Lung (tissue), 12 donors: ENCODE results near the gene MAT2A. TPM values are rescaled to one million over a fixed set of nuclear protein-coding genes. Genes with fewer than 3 reads are reported as not detected.
A peak's percentile ranks its signal among the peaks of the same experiment; 100 is the strongest.

Source experiments
- ATAC-seq: fragments of 200-7000 bp; cut with Tn5 transposase; one replicate; pipeline ENCODE4 v1.9.1; 2020; ENCODE audit warnings: moderate number of reproducible peaks; ENCODE audit not compliant: insufficient read depth, low FRiP score
- DNase-seq, 3 donors: peaks; one replicate each; pipeline ENCODE4 v3.0.0-alpha.2; 2013 to 2017
- H3K27ac ChIP-seq, 2 donors: one replicate each; pipeline ENCODE4 v1.5.1; 2013; ENCODE audit warnings: mild to moderate bottlenecking in 2 of 2, moderate library complexity in 2 of 2, control low read depth in 1 of 2, inconsistent platforms in 1 of 2, low read depth in 1 of 2, low read length in 1 of 2
- H3K27me3 ChIP-seq, 3 donors: one replicate each; pipeline ENCODE4 v1.5.1; 2013; ENCODE audit warnings: low read length in 2 of 3; ENCODE audit not compliant: control insufficient read depth in 3 of 3, insufficient read depth in 3 of 3
- H3K36me3 ChIP-seq, 4 donors: one replicate each; pipeline ENCODE4 v1.5.1; 2013; ENCODE audit warnings: low read length in 4 of 4, mild to moderate bottlenecking in 1 of 4, moderate library complexity in 1 of 4; ENCODE audit not compliant: control insufficient read depth in 4 of 4, insufficient read depth in 4 of 4
- H3K4me1 ChIP-seq, 5 donors: one replicate each; pipeline ENCODE4 v1.5.1; 2013; ENCODE audit warnings: low read length in 5 of 5, mild to moderate bottlenecking in 2 of 5, moderate library complexity in 1 of 5; ENCODE audit not compliant: control insufficient read depth in 5 of 5, insufficient read depth in 5 of 5
- H3K4me3 ChIP-seq: one replicate; pipeline ENCODE4 v1.5.1; 2013; ENCODE audit warnings: mild to moderate bottlenecking, control low read depth, moderate library complexity
- H3K9ac ChIP-seq, 2 donors: one replicate each; pipeline ENCODE4 v1.5.1; 2013; ENCODE audit warnings: low read length in 2 of 2, control low read depth in 1 of 2; ENCODE audit not compliant: insufficient read depth in 1 of 2
- H3K9me3 ChIP-seq, 4 donors: one replicate each; pipeline ENCODE4 v1.5.1; 2013; ENCODE audit warnings: low read length in 3 of 4, mild to moderate bottlenecking in 1 of 4, moderate library complexity in 1 of 4; ENCODE audit not compliant: control insufficient read depth in 4 of 4, insufficient read depth in 3 of 4
- WGBS, 2 donors: extraction: QIAGEN DNeasy Blood & Tissue Kit; methylation state at CpG; one replicate each; pipeline ENCODE4 v1.1.7; 2013; 5-methylcytosine and 5-hydroxymethylcytosine counted together
- polyA plus RNA-seq, 2 donors: library from polyadenylated mRNA; stranded (reverse); fragments of 200-250 nt; gene quantifications; one replicate each; pipeline ENCODE4 v1.2.1, GENCODE V29; 2013
- total RNA-seq, 2 donors: library from RNA; depleted of rRNA in 1 of 2; stranded (reverse); fragments of >200 nt in 1 of 2; gene quantifications; one replicate each; pipeline ENCODE4 v1.2.1, GENCODE V29; 2014 to 2021
- TF ChIP-seq, protein P1 (sequence below): IDR thresholded peaks from 2 replicates; pipeline ENCODE4 v1.5.1; 2012; ENCODE audit warnings: mild to moderate bottlenecking; ENCODE audit errors: control extremely low read depth, extremely low read depth
- donor health status: control.
- donor health status: control.
- donor health status: Bipolar disorder and iron deficiency.
- donor health status: healthy.
- donor health status: DM: yes; HTN: yes; CAD: no.

MAT2A gene
- total and polyA plus RNA-seq, 4 donors, result 79.4 to 228 (median 159) TPM

- Histone ChIP-seq H3K9me3 (no peaks in the 10 kb centered on the region), H3K27me3 (no peaks in the 10 kb centered on the region), H3K9ac (peak overlapping the region; percentile 14 to 91), H3K4me3 (peak overlapping the region; percentile 100), H3K27ac (peak overlapping the region; percentile 98), H3K36me3 (peaks cover 13 to 36% (median 25%) of the 10 kb centered on the region in 4 donors), H3K4me1 (peaks cover 0 to 32% (median 6%) of the 10 kb centered on the region in 5 donors)
- TF ChIP-seq, protein P1, sequence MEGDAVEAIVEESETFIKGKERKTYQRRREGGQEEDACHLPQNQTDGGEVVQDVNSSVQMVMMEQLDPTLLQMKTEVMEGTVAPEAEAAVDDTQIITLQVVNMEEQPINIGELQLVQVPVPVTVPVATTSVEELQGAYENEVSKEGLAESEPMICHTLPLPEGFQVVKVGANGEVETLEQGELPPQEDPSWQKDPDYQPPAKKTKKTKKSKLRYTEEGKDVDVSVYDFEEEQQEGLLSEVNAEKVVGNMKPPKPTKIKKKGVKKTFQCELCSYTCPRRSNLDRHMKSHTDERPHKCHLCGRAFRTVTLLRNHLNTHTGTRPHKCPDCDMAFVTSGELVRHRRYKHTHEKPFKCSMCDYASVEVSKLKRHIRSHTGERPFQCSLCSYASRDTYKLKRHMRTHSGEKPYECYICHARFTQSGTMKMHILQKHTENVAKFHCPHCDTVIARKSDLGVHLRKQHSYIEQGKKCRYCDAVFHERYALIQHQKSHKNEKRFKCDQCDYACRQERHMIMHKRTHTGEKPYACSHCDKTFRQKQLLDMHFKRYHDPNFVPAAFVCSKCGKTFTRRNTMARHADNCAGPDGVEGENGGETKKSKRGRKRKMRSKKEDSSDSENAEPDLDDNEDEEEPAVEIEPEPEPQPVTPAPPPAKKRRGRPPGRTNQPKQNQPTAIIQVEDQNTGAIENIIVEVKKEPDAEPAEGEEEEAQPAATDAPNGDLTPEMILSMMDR, result no peak
- DNase-seq, result peak in 2 of 3 donors; percentile 27 to 46
- no peak for ATAC-seq
- 4 to 7% methylated on average over 11 of the region's 11 CpGs for WGBS, 2 donors
Measured at GRCh38 chr2:85540133-85540648, 1.2 kb downstream of the MAT2A start.

DNA sequence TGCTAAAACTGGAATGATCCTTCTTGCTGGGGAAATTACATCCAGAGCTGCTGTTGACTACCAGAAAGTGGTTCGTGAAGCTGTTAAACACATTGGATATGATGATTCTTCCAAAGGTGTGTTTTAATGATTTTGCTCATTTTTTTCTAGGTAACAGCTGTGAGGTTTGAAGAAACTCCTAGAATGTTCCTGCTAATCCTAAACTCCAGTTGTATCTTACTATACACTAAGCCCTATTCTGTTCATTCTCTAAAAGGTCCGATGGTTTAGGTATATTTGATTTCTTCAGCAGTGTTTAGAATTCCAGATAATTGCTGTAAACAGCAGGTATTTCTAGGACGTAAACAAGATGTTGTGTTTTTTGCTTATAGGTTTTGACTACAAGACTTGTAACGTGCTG is 2.3 kb downstream of the MAT2A start:
- 43 to 50% methylated on average over 4 of the region's 4 CpGs for WGBS, 2 donors
- Histone ChIP-seq H3K27ac (peak overlapping the region in 1 of 2 donors; percentile 29), H3K4me1 (peaks cover 0 to 32% (median 5%) of the 10 kb centered on the region in 5 donors), H3K27me3 (no peaks in the 10 kb centered on the region), H3K9ac (no peak overlapping the region), H3K4me3 (no peak overlapping the region), H3K9me3 (no peaks in the 10 kb centered on the region), H3K36me3 (peaks cover 17 to 36% (median 31%) of the 10 kb centered on the region in 4 donors)
- ATAC-seq (no peak), DNase-seq (no peak)
- TF ChIP-seq, protein P1, result no peak

- peaks cover 0 to 28% (median 2%) of the 10 kb centered on the region in 5 donors for H3K4me1 ChIP-seq
- WGBS, 2 donors, result 62 to 77% methylated on average over 5 of the region's 5 CpGs
- DNase-seq, result no peak
- TF ChIP-seq, protein P1, result no peak
- no peak for ATAC-seq
- no peak overlapping the region for H3K27ac ChIP-seq
- H3K9ac ChIP-seq, result peak overlapping the region in 1 of 2 donors; percentile 30
- H3K4me3 ChIP-seq, result no peak overlapping the region
- peaks cover 18 to 36% (median 31%) of the 10 kb centered on the region in 4 donors for H3K36me3 ChIP-seq
- H3K9me3 ChIP-seq, result no peaks in the 10 kb centered on the region
- no peaks in the 10 kb centered on the region for H3K27me3 ChIP-seq
Measured at GRCh38 chr2:85541753-85542457, 2.9 kb downstream of the MAT2A start.
